Measurements from ENCODE around the gene ZNF618.

Gene ZNF618

DNA sequence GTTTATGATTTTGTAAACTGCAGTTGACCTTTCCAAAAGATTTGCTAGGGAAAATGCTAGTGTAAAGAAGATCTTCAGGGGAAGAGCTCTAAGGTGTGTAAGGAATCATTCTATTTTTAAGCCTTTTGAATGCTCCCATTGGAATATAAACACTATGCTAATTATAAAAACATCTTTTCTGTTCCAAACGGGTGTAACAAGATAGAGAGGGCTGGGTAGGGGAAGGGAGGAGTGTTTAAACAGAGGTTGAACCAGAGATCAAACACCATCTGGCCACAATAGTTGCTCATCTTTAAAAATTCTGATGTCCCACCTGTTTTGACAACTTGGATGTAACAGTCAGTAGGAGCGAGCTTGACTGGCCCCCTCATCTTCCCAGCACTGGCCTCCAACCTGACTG, 38.4 kb downstream of the ZNF618 start:
- DNase-seq, result no peak

DNA sequence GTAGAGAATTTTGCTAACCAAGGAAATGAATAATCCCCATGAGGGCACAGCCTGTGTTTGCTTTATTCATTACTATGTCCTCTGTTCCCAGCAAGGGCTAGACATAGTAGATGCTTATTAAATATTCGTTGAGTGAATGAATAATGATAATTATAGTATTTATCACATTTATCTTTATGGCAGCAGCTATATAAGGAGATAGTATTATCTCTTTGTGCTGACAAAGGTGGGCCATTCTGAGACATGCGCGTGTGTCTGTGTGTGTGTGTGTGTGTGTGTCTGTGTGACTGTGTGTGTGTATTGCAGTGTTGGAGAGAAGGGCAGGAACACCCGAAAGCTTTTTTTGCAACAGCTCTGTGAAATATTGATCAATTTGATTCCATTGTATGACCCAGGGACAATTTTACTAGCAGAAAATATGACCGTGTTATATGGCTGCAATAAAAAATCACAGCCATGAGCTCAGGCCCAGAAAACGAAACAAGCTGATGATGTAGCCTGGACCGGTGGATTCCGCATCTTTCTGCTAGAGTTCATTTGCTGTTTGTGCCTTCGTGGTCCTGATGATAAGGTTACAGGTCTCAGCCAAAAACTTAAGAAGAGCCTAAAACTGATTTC, 39.8 kb downstream of the ZNF618 start:
- no peak for DNase-seq

DNA sequence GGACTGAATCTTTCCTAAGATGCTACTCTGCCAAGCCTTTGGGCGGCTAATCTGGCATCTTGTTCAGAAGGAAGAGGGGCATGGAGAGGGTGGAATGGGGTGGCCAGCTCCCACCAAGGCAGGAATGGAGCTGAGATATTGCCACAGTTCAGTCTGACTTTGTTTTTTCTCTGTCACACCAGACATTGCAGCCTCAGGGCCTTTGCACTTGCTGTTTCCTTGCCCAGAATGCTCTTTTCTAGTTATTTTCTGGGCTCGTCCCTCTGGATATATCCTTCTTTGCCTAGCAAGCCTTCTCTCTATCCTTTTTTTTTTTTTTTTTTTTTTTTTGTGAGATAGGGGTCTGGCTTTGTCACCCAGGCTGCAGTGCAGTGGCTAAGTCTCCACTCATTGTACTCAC, 40.8 kb downstream of the ZNF618 start:
- DNase-seq, result no peak

DNA sequence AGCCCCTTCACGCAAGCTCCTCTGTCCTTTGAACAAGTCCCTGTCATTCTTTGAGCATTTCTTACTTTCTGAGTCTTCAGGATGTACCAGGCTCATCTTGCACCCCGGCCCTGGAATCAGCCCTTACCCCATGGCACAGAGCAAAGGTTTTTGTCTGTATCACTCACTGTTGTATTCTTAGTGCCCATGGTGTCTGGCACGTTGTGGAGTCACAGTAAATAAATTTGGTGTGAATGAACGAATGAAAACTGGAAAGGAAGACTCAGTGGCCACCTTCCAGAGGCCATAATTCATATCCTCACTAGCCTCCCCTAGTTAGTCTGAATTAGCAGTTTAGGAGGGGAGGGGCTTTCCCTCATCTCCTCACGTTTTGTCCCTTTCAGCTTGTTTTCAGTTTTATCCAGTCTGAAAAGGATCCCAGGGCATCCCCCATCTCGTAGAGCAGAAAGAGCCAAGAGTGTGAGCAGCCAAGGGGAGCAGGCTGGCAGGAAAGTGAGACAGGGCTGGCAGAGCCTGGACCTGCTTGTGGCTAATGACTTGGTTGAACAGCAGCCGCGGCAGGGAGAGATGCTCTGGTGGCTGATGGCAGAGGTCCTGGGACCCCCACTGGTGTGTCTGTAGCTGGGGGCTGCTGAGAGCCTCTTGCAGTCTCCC, 42.7 kb downstream of the ZNF618 start:
- DNase-seq, result no peak

DNA sequence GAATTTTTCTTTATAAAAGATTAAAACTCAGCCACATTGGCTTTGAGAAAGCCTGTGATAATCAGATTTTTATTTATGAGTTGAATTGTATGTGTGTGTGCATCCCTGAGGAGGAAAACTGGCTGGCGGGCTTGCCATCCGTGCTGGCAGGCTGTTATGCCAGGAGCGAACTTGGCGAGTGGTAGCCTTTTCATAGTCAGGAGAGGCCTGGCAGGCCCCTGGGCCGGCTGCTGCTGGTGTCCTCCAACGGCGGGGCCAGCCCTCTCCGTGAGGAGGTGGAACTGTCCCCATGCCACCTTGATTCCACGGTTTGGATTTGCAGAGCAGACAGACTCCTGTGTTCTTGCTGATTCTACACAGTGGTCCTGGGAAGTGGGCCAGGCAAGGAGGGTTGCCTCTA, 43.3 kb downstream of the ZNF618 start:
- no peak for DNase-seq

DNA sequence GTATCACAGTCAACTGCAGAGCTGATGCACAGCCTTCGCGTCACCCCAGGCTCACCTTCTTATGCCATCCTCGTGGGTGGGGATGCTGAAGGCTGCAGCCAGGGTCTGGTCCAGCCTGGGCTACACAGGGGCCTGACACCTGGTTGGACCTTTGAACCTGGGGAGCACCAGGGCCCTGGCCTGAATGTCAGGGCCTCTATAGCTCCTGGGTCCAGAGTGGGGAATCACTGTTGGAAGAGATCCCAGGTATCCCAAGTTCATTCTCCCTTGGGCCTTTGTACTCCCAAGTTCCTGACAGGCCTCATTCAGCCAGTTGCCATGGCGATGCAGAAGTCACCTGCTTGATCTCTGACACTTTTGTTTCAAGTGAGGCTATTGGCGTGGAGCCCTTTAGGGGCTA, 43.8 kb downstream of the ZNF618 start:
- DNase-seq, result no peak

DNA sequence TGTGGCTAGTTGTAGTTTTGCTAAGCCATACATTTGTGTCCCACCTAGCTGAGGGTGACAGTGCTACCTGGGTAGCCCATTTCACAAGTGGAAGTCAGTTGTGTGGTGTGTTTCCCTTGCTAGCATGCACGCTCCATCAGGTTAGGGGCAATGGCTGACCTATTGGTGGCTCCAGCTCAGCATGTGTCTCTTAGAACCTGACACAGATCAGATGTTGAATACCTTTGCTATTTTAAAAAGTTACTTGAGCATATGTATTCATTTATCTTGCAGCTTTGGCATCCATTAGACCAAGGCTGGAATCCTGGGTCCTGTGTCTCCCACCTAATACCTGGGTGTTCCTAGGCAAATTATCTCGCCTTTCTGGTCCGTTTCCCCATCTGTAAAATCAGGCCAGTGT, 44.8 kb downstream of the ZNF618 start:
- DNase-seq, result no peak

DNA sequence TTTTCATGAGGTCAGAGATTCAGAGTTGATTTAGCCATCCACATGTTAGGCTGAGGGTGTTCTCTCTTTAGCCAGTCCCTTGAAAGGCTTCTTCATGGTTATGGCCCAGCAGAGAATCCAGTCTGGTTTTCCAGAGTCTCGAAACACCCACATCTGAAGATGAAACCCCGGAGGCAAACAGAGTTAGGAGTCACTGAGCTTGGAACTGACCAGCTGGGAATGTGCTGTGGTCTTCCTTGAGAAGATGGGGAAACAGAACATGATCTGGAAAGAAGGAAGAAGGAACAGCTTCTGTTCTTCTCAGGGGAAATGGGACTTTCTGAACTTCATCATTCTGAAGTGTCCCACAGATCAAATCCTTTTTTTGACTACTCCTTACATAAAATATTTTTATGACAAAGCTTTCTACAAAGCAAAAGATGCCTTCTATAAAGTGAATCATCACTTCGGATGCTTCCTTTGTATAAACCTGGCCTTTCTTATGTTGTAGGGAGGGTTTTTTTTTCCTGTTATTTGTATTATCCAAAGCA, 45.4 kb downstream of the ZNF618 start:
- DNase-seq, result no peak

DNA sequence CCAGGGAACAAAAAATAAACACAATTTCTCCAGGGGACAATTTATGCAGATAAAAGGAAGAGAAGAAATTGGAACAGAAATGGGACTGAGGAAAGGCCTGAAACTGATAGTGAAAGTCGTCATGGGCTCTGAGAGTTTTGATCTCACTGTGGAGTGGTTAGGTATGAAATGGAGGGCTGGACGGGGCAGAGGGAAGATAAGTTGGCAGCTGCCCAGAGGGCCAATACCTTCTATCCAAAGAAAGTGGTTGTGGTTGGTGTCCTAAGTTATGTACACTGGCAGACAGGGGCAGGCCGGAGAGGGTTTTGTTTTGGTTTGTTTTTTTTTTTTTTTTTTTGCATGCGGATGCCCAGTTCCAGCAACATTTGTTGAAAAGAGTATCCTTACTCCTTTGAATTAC, 46.1 kb downstream of the ZNF618 start:
- no peak for DNase-seq

DNA sequence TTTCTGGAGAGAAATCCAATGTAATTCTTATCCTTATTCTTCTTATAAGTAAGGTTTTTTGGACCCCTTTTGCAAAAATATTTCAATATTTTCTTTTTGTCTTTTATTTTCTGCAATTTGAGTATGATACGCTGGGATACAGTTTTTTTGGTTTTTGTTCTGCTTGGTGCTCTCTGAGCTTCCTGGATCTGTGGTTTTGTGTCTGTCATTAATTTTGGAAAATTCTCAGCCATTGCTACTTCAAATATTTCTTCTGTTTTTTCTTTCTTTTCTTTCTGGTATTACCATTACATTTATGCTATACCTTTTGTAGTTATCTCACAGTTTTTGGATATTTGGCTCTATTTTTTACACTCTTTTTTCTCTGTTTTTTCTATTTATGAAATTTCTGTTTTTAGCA, 50.1 kb downstream of the ZNF618 start:
- DNase-seq, result no peak

DNA sequence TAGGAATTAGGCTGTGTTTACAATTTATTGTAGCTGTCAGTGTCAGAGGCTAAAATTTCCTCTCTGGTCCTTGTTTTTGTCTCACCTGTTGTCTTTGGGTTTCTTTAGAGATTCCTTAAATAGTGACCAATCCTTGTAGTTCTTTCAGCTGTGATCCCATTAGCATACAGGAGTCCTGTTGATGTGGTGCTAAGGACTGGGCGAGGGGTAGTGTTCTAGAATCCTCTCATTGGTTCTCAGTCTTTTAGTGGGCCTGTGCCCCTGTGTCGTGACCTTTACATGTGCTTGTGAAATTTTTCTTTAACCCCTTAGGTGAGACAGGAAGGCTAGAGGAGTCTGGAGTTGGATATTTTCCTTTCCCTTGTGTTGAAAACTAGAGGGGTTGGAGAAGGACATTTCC, 51.2 kb downstream of the ZNF618 start:
- DNase-seq, result no peak

DNA sequence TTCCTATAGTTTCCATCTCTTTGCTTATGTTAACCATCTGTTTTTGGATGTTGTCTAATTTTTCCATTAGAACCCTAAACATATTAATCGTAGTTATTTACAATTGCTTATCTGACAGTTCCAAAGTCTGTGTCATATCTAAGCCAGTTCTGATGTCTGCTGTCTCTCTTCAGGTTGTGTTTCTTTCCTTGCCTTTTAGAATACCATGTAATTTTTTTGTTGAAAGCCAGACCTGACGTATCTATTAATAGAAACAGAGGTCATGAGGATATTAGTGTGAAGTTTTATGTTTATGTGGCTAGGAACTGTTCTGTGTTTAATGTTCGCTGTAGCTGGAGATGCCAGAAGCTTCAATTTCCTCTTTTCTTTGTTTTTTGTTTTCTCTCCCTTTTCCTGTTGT, 52.2 kb downstream of the ZNF618 start:
- no peak for DNase-seq

DNA sequence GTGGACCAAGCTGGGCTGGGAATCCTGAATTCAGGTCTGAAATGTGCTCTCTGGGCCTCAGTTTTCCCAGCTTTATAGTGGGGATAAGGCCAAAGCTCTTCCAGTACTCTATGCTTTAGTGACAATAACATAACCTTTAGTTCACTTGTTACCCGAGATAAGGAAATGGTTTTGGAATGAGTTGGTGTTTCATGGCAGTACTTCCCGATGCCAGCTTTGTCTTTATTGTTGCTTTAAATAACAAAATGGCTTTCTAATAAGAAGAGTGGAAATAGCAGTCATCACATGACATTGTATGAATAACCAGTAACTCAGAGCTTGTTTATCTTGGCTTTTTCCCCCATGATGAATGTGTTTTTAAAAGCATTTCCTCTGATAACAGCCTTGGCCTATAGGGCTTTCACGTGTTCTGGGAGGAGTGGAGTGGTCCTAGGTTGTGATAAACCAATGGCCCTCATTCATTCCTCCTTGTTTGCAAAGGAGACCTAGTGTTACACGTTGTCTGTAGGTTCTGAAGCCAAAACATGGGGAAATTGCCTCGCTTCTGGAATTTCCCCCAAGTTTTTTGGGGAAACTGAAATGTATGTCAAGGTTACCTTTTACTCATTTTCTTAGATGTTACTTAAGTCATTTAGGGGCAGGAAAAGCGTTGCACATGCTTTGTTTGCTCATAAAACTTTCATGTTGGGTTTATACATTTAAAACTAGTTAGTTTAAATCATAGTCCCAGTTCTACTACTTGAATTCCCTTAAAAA, 53.7 kb downstream of the ZNF618 start:
- no peak for DNase-seq

DNA sequence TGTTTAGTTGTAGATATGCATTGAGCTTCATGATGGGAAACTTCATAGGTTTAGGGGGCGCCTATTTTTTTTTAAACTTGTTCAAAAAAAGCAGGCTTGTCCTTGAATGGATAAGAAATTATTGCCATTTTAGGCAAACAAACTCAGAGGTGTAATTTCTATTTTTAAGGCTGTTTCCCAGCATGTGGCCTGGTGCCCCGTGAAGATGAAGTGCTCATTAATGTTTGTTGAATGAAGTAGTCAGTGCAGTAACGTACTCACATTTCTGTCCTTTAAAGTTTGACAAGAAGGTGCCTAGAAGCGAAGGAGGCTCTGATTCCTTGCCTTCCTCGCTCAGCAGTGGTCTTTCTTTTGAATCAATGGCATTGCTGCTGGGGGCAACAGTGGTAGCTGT, 54.3 kb downstream of the ZNF618 start:
- no peak for DNase-seq

DNA sequence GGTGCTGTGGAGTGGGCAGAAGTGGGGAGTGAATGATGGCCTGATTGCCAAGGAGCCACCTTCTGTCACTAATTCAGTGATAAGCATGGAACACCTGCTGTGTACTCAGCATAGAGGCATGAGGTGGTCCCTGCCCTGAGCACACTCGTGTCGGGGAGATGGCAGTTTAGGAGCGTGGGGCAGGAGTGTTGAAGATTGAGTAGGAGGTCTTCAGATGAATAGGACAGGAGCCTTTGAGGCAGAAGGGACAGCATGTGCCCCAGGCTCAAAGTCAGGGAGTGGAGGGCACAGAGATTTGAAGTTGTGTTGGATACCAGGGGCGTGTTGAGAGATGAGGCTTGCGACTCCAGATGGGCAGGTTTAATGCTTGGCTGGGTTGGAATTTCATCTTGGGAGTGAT, 55.0 kb downstream of the ZNF618 start:
- no peak for DNase-seq

DNA sequence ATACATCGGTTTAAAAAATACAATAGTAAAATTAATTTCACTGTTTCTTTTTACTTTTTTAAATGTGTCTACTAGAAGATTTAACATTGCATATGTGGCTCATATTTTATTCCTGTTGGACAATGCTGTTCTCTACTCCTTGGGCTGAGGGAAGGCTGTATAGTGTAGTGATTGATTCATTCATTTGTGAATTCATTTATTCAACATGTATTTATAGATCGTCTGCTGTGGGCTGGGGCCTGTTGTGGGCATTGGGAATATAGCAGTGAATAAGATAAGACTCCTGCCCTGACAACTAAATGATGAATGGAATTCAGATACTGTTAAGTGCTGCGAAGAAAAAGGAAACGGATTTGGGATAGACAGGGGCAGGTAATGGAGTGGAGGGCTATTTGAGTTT, 55.7 kb downstream of the ZNF618 start:
- no peak for DNase-seq

DNA sequence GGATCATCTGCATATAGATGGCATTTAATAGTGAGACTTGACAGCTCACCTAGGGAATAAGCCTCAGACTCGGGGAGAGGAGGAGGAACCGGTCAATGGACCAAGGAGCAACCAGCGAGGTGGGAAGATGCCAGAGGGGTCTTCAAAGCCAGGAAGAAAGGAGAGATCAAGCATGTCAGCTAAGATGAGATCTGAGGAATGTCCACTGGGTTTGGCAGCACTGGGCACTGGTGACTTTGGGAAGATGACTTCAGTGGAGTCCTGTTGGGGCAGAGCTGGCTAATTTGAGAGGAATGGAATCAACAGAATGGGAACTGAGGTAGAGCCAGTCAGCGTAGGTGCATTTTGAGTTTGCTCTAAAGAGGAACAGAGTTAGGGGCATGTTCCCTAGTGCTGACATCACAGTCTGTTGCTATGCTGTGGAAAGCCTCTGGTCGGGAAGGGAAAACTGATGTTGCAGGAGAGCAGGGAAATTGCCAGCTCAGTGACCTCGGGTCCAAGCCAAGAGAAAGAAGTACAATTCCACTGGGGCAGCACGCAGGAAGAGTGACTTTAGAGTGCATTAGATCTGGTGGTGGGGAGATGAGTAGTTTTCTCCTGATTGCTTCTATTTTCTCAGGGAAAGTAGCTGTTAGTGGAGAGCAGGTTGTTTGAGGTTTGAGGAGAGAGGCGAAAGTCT, 56.9 kb downstream of the ZNF618 start:
- no peak for DNase-seq

DNA sequence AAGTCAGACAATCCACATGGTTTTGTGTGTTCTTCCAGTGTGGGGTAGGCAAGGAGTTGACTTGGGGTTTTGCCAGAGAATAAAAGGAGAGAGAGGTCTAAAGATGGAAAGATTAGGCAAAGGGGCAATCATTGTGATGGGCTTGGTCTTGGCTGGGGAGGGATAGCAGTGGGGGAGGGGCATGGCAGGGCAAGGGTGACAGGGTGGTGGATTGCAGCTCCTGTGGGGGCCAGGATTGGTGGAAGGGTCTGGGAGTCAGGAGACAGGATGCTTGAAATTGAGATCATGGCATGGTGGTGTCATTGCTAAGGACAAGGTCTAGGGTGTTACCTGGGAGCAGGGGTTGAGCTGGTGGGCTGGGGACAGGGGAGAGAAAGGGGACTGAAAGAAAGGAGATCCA, 57.6 kb downstream of the ZNF618 start:
- no peak for DNase-seq

DNA sequence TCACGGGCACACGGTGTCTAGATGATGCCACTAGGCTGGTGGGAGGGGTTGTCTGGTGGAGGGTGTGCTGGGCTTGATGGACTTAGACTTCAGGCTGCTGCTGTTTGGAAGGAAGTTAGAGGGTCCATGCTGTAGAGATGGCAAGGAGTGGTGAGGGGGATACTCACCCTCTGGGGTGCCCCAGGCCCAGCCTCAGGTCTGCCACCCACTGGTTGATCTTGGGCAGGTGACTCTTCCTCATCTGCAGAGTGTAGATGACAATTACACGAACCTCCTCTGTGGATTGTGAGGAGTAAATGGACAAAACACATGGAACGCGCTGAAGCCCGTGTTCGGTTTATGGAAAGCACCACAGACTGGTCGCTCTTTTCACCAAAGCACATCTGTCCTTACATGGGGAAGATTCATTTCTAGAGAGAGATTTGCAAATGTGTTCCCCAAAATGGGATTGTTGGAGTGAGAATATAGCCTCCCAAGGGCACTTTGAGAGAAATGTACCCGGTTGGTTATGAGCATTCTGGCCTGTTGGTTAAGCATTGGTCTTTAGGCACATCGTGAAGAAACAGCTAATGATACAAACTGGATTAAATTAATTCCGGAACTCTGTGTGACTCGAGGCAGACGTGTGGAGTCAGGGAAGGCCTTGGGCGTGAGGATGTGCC, 58.2 kb downstream of the ZNF618 start:
- no peak for DNase-seq

DNA sequence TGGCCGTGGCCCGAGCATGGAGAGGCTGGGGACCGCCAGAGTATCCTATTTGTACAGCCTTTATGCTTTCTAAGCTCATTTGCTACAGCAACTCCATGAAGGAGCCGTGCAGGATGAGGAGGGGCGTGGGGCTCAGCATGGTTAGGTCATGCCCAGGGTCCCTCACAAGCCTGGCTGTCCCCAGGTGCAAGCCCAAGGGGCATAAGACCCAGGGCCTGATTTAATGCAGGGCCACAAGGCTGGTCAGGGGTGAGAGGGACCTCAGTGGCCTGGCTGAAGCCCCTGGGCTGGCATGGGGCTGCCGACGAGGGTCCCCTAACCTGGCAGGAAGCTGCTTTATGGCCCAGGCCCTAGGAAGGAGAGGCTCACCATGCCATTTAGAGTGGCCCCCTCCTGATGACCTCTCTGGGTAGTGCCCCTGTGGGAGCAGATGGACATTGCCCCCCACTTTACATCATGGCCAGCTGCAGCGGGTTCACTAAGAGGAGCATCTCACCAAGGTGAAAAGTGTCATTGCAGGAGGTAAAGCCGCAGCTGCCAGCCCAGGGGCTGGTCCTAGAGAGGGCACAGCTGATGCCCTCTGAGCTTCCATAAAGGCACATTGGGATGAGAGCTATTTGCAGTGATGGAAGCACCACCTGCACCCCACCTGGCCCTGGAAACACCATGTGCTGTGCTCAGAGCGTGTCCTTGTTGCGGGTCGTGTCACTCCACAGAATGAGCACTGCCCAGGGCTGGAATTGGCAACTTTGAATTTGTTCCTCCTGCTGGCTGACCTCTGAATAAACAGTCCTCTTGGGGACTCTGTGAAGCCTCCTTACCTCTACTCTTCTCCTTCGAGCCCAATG, 58.9 kb downstream of the ZNF618 start:
- DNase-seq, result no peak

DNA sequence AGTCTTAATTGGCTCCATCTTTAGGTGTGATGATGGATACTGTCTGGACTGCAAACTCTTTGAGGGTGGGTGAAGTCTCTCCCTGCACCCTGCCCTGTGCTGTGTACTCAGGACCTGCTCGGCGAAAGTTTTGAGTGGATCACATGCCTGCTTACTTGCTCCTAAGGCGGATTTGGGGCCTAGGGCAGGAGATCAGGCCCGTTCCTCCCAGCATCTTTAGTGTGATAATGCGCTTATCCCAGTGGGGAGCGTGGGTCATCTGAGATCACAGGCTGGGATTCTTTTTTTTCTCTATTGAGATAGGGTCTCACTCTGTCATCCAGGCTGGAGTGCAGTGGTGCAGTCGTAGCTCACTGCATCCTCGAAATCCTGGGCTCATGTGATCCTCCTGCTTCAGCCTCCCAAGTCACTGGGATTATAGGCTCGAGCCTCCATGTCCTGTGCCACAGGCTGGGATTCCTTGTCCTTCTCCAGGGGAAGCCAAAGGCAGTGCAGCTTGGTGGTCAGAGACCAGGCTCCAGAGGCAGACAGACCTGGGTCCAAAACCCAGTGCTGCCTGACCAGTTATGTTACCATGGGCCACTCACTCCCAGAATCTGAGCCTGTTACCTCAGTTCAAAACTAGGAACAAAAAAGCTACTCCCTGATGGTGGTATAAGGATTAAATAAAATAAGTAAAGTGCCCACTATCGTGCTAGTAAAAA, 59.7 kb downstream of the ZNF618 start:
- DNase-seq, result no peak
